ENCODE data around the gene TYW5.

TYW5 gene

DNA sequence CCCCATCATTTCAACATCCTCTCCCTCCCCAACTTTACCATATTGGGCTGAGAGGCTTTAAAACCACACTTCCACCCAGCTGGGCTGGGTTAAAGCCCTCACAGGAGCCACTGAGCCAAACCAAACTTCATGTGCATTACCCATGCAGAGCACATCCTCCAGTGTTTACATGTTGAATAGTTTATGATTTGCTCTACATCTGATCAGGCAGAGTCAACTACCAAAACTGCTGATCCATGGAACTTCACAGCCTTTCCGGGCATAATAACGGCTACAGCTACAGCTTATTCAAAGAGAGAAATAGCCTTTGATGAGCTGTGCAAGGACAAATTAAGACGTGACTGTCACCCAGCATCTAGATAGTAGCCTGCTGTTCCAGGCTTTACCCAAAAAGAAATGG is 39.1 kb upstream of the TYW5 start:
- TF ChIP-seq, protein P1, sequence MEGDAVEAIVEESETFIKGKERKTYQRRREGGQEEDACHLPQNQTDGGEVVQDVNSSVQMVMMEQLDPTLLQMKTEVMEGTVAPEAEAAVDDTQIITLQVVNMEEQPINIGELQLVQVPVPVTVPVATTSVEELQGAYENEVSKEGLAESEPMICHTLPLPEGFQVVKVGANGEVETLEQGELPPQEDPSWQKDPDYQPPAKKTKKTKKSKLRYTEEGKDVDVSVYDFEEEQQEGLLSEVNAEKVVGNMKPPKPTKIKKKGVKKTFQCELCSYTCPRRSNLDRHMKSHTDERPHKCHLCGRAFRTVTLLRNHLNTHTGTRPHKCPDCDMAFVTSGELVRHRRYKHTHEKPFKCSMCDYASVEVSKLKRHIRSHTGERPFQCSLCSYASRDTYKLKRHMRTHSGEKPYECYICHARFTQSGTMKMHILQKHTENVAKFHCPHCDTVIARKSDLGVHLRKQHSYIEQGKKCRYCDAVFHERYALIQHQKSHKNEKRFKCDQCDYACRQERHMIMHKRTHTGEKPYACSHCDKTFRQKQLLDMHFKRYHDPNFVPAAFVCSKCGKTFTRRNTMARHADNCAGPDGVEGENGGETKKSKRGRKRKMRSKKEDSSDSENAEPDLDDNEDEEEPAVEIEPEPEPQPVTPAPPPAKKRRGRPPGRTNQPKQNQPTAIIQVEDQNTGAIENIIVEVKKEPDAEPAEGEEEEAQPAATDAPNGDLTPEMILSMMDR (IDR thresholded peaks at IDR 0.05; ENCODE audit: control extremely low read depth, extremely low read depth, low read depth, missing control alignments): no peak
- ChIA-PET CTCF (interaction anchor here (0.9 to 2.5 kb wide), 2 partner anchors 9 to 14 kb away, joined by 4 to 9 read pairs; no protein-coding TSS in a partner anchor), POLR2A (no interaction called here)
- DNase-seq (ENCODE audit: extremely low spot score): no peak

DNA sequence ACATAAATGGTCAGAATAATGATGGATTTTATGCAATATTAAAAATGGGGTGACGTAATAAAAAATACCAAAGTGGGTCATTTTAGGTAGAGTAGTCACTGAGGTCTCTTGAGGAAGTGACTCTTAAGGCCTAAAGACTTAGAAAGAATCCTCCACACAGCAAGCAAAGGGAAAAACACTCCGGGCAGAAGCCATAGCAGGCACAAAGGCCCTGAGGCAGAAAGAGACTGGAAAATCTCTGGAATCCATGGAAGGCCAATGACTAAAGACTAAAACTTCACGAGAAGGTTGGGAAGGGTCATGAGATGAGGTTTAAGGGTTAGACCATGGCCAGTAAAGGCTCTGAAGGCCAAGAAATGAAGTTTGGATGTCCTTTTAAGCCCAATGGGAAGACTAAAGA is 37.0 kb upstream of the TYW5 start:
- CTCF ChIA-PET: no interaction called here
- TF ChIP-seq, protein P1 (IDR thresholded peaks at IDR 0.05; ENCODE audit: control extremely low read depth, extremely low read depth, low read depth, missing control alignments): no peak
- DNase-seq (ENCODE audit: extremely low spot score): no peak
- POLR2A ChIA-PET: no interaction called here

DNA sequence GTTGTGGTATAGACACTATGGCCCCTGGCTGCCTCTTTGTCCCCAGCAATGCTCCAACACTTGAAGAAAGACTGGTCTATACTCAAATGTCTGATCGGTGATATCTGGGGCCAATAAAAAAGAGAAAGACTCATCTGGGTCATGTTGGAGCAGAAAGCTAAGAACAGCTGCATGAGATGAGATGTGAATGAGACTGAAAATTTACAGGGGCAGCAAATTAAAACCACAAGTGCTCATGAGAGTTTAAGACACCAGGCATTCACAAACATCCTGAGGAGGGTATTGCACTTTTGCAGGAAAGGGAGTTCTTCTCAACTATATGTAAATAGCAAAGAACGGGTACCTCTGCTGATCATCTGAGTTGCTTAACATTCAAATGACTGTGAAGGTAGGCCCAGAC is 36.4 kb upstream of the TYW5 start:
- TF ChIP-seq, protein P1 (IDR thresholded peaks at IDR 0.05; ENCODE audit: control extremely low read depth, extremely low read depth, low read depth, missing control alignments): no peak
- no peak for DNase-seq (ENCODE audit: extremely low spot score)
- ChIA-PET CTCF (no interaction called here), POLR2A (no interaction called here)

DNA sequence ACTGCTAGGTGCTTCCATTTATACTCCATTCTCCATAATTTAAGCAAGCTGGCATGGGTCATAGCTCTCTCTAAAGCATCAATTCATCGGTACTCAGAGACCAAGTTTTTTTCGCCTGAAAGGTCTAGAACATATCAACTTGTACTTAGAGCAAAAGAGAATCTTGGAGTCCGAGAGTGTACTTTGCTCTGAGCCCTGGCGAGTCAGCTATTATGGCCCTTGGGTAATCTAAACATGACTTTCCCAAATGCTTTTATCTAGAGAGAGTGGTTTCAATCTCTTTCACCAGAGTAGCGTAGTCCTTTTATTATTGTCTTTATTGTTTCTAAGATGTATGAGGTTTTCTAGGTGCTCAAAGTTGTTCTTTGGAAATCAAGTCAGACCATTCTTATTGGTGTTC is 34.5 kb upstream of the TYW5 start:
- TF ChIP-seq, protein P1 (IDR thresholded peaks at IDR 0.05; ENCODE audit: control extremely low read depth, extremely low read depth, low read depth, missing control alignments): no peak
- POLR2A ChIA-PET: no interaction called here
- CTCF ChIA-PET: interaction anchor here (1.6 to 3.8 kb wide), 3 partner anchors 10 to 494 kb away, joined by 5 to 14 read pairs (median 6); no protein-coding TSS in a partner anchor
- DNase-seq (ENCODE audit: extremely low spot score): no peak

DNA sequence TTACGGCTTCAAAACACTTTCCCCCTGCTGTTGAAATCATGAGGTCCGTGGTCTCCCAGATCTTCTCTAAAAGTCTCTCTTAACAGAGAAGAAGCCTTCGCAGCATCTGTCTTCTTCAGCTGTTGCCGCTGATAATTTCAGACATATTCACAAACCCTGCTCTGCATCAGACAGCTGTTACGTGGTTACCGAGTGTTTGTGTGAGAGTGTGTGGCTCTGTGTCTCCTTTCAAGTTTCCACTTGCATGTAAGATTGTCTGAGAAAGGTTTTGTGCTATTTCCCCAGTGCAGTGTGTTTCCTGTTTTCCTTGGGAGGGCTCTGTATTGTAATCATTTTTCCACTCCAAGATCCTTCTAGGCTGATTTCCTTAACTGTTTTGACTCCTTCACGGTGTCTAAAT is 32.9 kb upstream of the TYW5 start:
- ChIA-PET POLR2A (no interaction called here), CTCF (interaction anchor here (1.1 to 3.8 kb wide), 6 partner anchors 9 to 497 kb away, joined by 3 to 14 read pairs (median 6); no protein-coding TSS in a partner anchor)
- TF ChIP-seq, protein P1 (IDR thresholded peaks at IDR 0.05; ENCODE audit: control extremely low read depth, extremely low read depth, low read depth, missing control alignments): no peak
- no peak for DNase-seq (ENCODE audit: extremely low spot score)

DNA sequence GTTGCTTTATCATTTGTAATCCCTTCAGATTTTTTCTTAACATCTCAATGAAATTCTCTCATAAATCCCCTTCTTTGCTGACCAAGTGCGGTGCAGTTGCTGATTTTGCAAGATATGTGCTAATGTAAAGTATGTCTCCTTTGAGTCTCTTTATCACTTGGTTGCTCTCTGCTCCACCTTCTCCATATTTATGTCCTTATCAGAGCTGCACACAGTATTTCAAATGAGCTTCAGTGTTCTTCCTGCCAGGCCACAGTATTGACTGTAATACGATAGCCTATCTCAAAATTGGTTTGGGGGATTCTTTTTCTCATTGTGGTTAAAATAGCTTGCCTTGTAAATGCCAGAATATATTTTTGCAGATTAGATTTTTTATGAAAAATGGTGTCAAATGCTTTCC is 32.3 kb upstream of the TYW5 start:
- POLR2A ChIA-PET: no interaction called here
- TF ChIP-seq, protein P1 (IDR thresholded peaks at IDR 0.05; ENCODE audit: control extremely low read depth, extremely low read depth, low read depth, missing control alignments): no peak
- no peak for DNase-seq (ENCODE audit: extremely low spot score)
- CTCF ChIA-PET: interaction anchor here (1.1 to 3.8 kb wide), 4 partner anchors 15 to 498 kb away, joined by 3 to 14 read pairs (median 8); no protein-coding TSS in a partner anchor
